Measurements from ENCODE around the gene C7orf25.

The C7orf25 gene

DNA sequence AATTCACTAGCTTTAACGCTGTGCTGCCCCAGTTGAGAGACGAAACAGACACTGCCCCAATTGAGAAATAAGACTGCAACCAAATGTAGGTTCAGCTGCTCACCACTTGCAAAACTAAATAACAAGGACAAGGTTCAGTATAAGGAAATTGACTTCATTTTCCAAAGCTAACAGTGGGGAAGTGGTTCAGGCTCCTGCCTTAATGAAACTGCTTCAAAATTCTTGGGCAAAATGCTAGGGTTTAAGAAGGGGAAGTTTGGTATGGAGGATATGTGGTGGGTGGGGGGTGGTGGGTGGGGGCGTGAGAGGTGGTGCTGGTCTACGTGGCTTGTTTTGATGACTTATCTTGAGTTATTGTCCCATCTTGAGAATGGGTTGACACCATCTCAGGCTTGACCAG, 42.1 kb upstream of the C7orf25 start:
- TF ChIP-seq ZBTB7A (IDR thresholded peaks at IDR 0.05; ENCODE audit: low read depth): no peak

DNA sequence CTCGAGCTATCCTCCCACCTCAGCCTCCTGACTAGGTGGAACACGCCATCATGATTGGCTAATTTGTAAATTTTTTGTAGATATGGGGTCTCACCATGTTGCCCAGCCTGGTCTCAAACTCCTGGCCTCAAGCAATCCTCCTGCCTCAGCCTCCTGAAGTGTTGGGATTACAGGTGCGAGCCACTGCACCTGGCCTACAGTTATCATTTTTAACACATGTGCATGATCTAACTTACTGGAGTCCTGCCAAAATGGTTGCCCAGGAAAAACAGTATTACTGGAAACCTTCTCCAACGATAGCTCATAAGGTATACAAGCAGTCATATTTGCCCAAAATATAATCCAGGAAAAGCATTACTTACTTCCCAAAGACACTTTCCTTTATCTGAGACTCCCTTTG, 40.5 kb upstream of the C7orf25 start:
- TF ChIP-seq, protein P1, sequence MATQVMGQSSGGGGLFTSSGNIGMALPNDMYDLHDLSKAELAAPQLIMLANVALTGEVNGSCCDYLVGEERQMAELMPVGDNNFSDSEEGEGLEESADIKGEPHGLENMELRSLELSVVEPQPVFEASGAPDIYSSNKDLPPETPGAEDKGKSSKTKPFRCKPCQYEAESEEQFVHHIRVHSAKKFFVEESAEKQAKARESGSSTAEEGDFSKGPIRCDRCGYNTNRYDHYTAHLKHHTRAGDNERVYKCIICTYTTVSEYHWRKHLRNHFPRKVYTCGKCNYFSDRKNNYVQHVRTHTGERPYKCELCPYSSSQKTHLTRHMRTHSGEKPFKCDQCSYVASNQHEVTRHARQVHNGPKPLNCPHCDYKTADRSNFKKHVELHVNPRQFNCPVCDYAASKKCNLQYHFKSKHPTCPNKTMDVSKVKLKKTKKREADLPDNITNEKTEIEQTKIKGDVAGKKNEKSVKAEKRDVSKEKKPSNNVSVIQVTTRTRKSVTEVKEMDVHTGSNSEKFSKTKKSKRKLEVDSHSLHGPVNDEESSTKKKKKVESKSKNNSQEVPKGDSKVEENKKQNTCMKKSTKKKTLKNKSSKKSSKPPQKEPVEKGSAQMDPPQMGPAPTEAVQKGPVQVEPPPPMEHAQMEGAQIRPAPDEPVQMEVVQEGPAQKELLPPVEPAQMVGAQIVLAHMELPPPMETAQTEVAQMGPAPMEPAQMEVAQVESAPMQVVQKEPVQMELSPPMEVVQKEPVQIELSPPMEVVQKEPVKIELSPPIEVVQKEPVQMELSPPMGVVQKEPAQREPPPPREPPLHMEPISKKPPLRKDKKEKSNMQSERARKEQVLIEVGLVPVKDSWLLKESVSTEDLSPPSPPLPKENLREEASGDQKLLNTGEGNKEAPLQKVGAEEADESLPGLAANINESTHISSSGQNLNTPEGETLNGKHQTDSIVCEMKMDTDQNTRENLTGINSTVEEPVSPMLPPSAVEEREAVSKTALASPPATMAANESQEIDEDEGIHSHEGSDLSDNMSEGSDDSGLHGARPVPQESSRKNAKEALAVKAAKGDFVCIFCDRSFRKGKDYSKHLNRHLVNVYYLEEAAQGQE (IDR thresholded peaks at IDR 0.05; ENCODE audit: low read depth): no peak
- no peak for TF ChIP-seq RAD21 (IDR thresholded peaks at IDR 0.05; ENCODE audit: low read depth)
- no peak for TF ChIP-seq TAF1 (IDR thresholded peaks at IDR 0.05; ENCODE audit: low read depth)
- no peak for TF ChIP-seq EGR1 (IDR thresholded peaks at IDR 0.05)
- no peak for TF ChIP-seq EP300 (IDR thresholded peaks at IDR 0.05; ENCODE audit: borderline replicate concordance)
- TF ChIP-seq, protein P2, sequence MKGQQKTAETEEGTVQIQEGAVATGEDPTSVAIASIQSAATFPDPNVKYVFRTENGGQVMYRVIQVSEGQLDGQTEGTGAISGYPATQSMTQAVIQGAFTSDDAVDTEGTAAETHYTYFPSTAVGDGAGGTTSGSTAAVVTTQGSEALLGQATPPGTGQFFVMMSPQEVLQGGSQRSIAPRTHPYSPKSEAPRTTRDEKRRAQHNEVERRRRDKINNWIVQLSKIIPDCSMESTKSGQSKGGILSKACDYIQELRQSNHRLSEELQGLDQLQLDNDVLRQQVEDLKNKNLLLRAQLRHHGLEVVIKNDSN (IDR thresholded peaks at IDR 0.05): no peak
- no peak for TF ChIP-seq ZBTB7A (IDR thresholded peaks at IDR 0.05; ENCODE audit: low read depth)
- TF ChIP-seq YY1 (IDR thresholded peaks at IDR 0.05; ENCODE audit: low read depth): no peak
- TF ChIP-seq CREB1 (IDR thresholded peaks at IDR 0.05; ENCODE audit: low read depth): no peak
- no peak for TF ChIP-seq CEBPB (IDR thresholded peaks at IDR 0.05)
- TF ChIP-seq TCF12 (IDR thresholded peaks at IDR 0.05; ENCODE audit: low read depth): no peak
- TF ChIP-seq, protein P3, sequence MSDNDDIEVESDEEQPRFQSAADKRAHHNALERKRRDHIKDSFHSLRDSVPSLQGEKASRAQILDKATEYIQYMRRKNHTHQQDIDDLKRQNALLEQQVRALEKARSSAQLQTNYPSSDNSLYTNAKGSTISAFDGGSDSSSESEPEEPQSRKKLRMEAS (IDR thresholded peaks at IDR 0.05): no peak
- no peak for TF ChIP-seq FOXM1 (IDR thresholded peaks at IDR 0.05; ENCODE audit: borderline replicate concordance, low read depth)

DNA sequence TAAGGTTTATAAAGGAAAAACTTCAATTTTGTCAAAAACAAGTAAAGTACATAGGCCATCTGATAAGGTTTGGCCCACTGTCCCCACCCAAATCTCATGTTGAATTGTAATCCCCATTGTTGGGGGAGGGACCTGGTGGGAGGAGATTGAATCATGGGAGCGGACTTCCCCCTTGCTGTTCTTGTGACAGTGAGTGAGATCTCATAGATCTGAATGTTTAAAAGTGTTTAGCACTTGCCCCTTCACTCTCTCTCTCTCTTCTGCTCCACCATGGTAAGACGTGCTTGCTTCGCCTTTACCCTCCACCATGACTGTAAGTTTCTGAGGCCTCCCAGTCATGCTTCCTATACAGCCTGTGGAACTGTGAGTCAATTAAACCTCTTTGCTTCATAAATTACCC, 38.5 kb upstream of the C7orf25 start:
- TF ChIP-seq RAD21 (IDR thresholded peaks at IDR 0.05; ENCODE audit: low read depth) (no peak), YY1 (IDR thresholded peaks at IDR 0.05; ENCODE audit: low read depth) (no peak), CREB1 (IDR thresholded peaks at IDR 0.05; ENCODE audit: low read depth) (no peak), TCF12 (IDR thresholded peaks at IDR 0.05; ENCODE audit: low read depth) (no peak), CEBPB (IDR thresholded peaks at IDR 0.05) (no peak), NFIC (IDR thresholded peaks at IDR 0.05) (no peak), TEAD4 (IDR thresholded peaks at IDR 0.05) (no peak), EP300 (IDR thresholded peaks at IDR 0.05; ENCODE audit: borderline replicate concordance) (no peak), FOXM1 (IDR thresholded peaks at IDR 0.05; ENCODE audit: borderline replicate concordance, low read depth) (no peak), TAF1 (IDR thresholded peaks at IDR 0.05; ENCODE audit: low read depth) (no peak), EGR1 (IDR thresholded peaks at IDR 0.05) (no peak), ZBTB7A (IDR thresholded peaks at IDR 0.05; ENCODE audit: low read depth) (no peak)
- TF ChIP-seq, protein P1 (IDR thresholded peaks at IDR 0.05; ENCODE audit: low read depth): no peak
- TF ChIP-seq, protein P3 (IDR thresholded peaks at IDR 0.05): no peak
- TF ChIP-seq, protein P2 (IDR thresholded peaks at IDR 0.05): no peak

DNA sequence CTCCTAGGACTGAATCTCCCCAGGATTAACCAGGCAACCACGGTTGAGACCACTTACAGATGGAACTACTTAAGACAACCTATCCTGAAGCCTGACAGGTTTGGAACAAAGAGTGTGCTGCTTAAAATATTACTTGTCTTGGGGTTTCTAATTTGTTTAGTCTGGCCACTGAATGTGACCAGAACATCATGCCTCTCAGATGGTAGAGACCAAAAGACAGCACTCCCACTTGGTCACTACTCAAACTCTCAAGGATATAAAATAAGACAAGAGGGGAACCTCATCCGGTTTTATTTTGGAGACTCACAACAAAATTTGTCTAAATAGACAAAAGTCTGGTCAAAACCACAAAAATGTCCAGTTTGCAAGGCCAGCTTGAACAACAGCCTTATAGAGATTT, 35.7 kb upstream of the C7orf25 start:
- TF ChIP-seq, protein P1 (IDR thresholded peaks at IDR 0.05; ENCODE audit: low read depth): no peak
- TF ChIP-seq ZBTB7A (IDR thresholded peaks at IDR 0.05; ENCODE audit: low read depth) (no peak), RAD21 (IDR thresholded peaks at IDR 0.05; ENCODE audit: low read depth) (no peak), YY1 (IDR thresholded peaks at IDR 0.05; ENCODE audit: low read depth) (no peak), TEAD4 (IDR thresholded peaks at IDR 0.05) (no peak), EGR1 (IDR thresholded peaks at IDR 0.05) (no peak), NFIC (IDR thresholded peaks at IDR 0.05) (no peak), CREB1 (IDR thresholded peaks at IDR 0.05; ENCODE audit: low read depth) (no peak), EP300 (IDR thresholded peaks at IDR 0.05; ENCODE audit: borderline replicate concordance) (no peak), CEBPB (IDR thresholded peaks at IDR 0.05) (no peak), TAF1 (IDR thresholded peaks at IDR 0.05; ENCODE audit: low read depth) (no peak), FOXM1 (IDR thresholded peaks at IDR 0.05; ENCODE audit: borderline replicate concordance, low read depth) (no peak), TCF12 (IDR thresholded peaks at IDR 0.05; ENCODE audit: low read depth) (no peak)
- TF ChIP-seq, protein P3 (IDR thresholded peaks at IDR 0.05): no peak
- TF ChIP-seq, protein P2 (IDR thresholded peaks at IDR 0.05): no peak

Measured in Ishikawa (cell line).